Measurements from ENCODE around the gene ARID5B. TPM values are rescaled to one million over a fixed set of nuclear protein-coding genes. Genes with fewer than 3 reads are reported as not detected.

ARID5B gene
- total and polyA plus RNA-seq, 2 of the 4 experiments (the other 2 are of a cell fraction): 41.0 to 125 TPM

DNA sequence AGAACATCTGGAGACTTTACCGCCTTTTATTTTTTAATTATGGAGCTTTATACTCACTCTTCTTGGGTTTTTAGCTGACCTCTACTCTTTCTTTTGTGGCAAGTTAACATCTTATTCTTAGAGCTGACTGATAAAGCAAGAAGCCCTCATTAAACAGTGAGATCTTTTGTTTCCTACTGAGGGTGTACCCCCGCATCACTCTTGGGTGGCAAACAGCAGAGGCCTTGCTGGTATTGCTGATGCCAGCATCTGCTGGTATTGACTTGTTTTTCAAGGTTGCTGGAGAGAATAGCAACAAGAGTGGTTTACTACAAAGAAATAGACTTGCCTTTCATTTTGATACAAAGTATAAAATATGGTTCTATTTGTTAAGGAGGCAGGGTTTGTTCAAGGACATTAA lies 154.7 kb downstream of the ARID5B start:
- H2AFZ ChIP-seq (replicated peaks; ENCODE audit: low read length, poor library complexity): no peak overlapping the region
- no peak overlapping the region for H2AK9ac ChIP-seq (replicated peaks; ENCODE audit: low read depth, low read length, poor library complexity)
- H3K4me1 ChIP-seq (ENCODE audit: control insufficient read depth, insufficient read depth, low read length): peaks cover 25% of the 10 kb centered on the region
- no peak overlapping the region; the same call in 1 of the 2 replicates for H4K5ac ChIP-seq (ENCODE audit: low read depth, low read length)
- no peak overlapping the region for H3K56ac ChIP-seq (ENCODE audit: extremely low read depth, insufficient read depth, low read length)
- H4K20me1 ChIP-seq (ENCODE audit: insufficient read depth, low read length): peaks cover 81% of the 10 kb centered on the region
- no peak for TF ChIP-seq RAD21 (IDR thresholded peaks at IDR 0.05; ENCODE audit: low read length)
- no peak for TF ChIP-seq BHLHE40 (IDR thresholded peaks at IDR 0.05; ENCODE audit: low read depth, low read length)
- no peak for TF ChIP-seq CHD1 (IDR thresholded peaks at IDR 0.05; ENCODE audit: low read depth, low read length)
- no peak for TF ChIP-seq RCOR1 (IDR thresholded peaks at IDR 0.05; ENCODE audit: insufficient replicate concordance, low read length)
- TF ChIP-seq MAZ (IDR thresholded peaks at IDR 0.05; ENCODE audit: borderline replicate concordance, low read depth, low read length): no peak
- TF ChIP-seq, protein P1, sequence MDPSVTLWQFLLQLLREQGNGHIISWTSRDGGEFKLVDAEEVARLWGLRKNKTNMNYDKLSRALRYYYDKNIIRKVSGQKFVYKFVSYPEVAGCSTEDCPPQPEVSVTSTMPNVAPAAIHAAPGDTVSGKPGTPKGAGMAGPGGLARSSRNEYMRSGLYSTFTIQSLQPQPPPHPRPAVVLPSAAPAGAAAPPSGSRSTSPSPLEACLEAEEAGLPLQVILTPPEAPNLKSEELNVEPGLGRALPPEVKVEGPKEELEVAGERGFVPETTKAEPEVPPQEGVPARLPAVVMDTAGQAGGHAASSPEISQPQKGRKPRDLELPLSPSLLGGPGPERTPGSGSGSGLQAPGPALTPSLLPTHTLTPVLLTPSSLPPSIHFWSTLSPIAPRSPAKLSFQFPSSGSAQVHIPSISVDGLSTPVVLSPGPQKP (IDR thresholded peaks at IDR 0.05; ENCODE audit: borderline replicate concordance, low read depth, low read length): no peak
- TF ChIP-seq SMC3 (IDR thresholded peaks at IDR 0.05; ENCODE audit: low read depth, low read length): no peak
- no peak for TF ChIP-seq CTCF (conservative IDR thresholded peaks at IDR 0.05; ENCODE audit: low read depth, low read length)
- no peak for TF ChIP-seq MAFK (IDR thresholded peaks at IDR 0.05; ENCODE audit: low read depth, low read length)
- no peak for TF ChIP-seq MXI1 (IDR thresholded peaks at IDR 0.05; ENCODE audit: borderline replicate concordance, low read depth, low read length)
- no peak for TF ChIP-seq NFE2L2 (IDR thresholded peaks at IDR 0.05; ENCODE audit: low read depth, low read length)
- no peak for TF ChIP-seq USF2 (IDR thresholded peaks at IDR 0.05; ENCODE audit: low read depth, low read length)
- TF ChIP-seq CEBPB (IDR thresholded peaks at IDR 0.05; ENCODE audit: low read depth, low read length): no peak
- TF ChIP-seq RFX5 (IDR thresholded peaks at IDR 0.05; ENCODE audit: low read depth, low read length): no peak
- TF ChIP-seq FOS (IDR thresholded peaks at IDR 0.05; ENCODE audit: low read depth, low read length): no peak
- no peak for TF ChIP-seq POLR2A (IDR thresholded peaks at IDR 0.05; ENCODE audit: low read depth, low read length)
- no CpG with 5 or more reads among the region's 2 CpGs for WGBS, 2 experiments (ENCODE audit: extremely low coverage in 2 of 2, insufficient read length in 1 of 2)
- DNase-seq (no peak), ATAC-seq (ENCODE audit: low read depth) (no peak)
- no peaks in the 10 kb centered on the region for H3K9me3 ChIP-seq (ENCODE audit: control insufficient read depth, insufficient read depth, low read length)
- H3K9me1 ChIP-seq (ENCODE audit: insufficient read depth, low read length): peaks cover 22% of the 10 kb centered on the region
- BruUV-seq (replicated peaks): no TSS peak
- dilution Hi-C loops (cut with HindIII; ENCODE audit: low sequenced_read_pairs, unreplicated experiment): no loop called here
- intact Hi-C loops (cut with micrococcal nuclease): loop anchor here (10.0 kb wide), 2 partner anchors 301 to 1241 kb away; no protein-coding TSS in a partner anchor
- H3K23ac ChIP-seq (ENCODE audit: low read depth, low read length): no peak overlapping the region
- peak overlapping the region; percentile 53; the same call in 1 of the 2 replicates for H3K9ac ChIP-seq (ENCODE audit: low read depth, low read length)
- H3K36me3 ChIP-seq (ENCODE audit: control insufficient read depth, insufficient read depth, low read length): peaks cover 87% of the 10 kb centered on the region
- in situ Hi-C loops (cut with MboI; ENCODE audit: low sequenced_read_pairs): no loop called here
- H4K91ac ChIP-seq (ENCODE audit: insufficient read depth, low read depth, low read length): no peak overlapping the region
- H3K14ac ChIP-seq (replicated peaks; ENCODE audit: low read depth, low read length): 0 out of 2 replicates have a peak overlapping the region, but pooled peaks have one; percentile 40
- no peak overlapping the region for H2BK20ac ChIP-seq (ENCODE audit: low read depth, low read length)
- no peak overlapping the region for H4K8ac ChIP-seq (ENCODE audit: low read depth in 2 of 2, low read length in 2 of 2)
- H3K4me3 ChIP-seq (ENCODE audit: insufficient read depth, low read depth, low read length): peak overlapping the region; percentile 27; the same call in 1 of the 2 replicates
- no peak overlapping the region for H2BK15ac ChIP-seq (ENCODE audit: low read depth, low read length)
- peaks cover 4 to 73% of the 10 kb centered on the region in 2 experiments for H3K79me1 ChIP-seq (ENCODE audit: low read depth in 1 of 2, low read length in 2 of 2)
- ChIA-PET CTCF (interaction anchor here (2.7 kb wide), 1 partner anchor 189 kb away, joined by 8 read pairs; no protein-coding TSS in a partner anchor), POLR2A (ENCODE audit: unreplicated experiment) (no interaction called here)
- H3K27me3 ChIP-seq (ENCODE audit: control insufficient read depth, insufficient read depth, low read length): no peaks in the 10 kb centered on the region
- peak overlapping the region; percentile 100 for H3K4me2 ChIP-seq (ENCODE audit: low read depth, low read length)
- H3K18ac ChIP-seq (ENCODE audit: low read depth, low read length): peak overlapping the region; percentile 30; the same call in 1 of the 2 replicates
- no peak overlapping the region for H3K4ac ChIP-seq (ENCODE audit: low read depth, low read length)
- H2AK5ac ChIP-seq (ENCODE audit: low read depth, low read length): no peak overlapping the region
- H2BK120ac ChIP-seq (ENCODE audit: low read depth, low read length): no peak overlapping the region
- peak overlapping the region; percentile 67; the same call in 1 of the 2 replicates for H3K27ac ChIP-seq (ENCODE audit: insufficient read depth, low read length)
- H2BK5ac ChIP-seq (ENCODE audit: low read depth, low read length, poor library complexity, severe bottlenecking): peak overlapping the region; percentile 17
